HG03442 (cell line): ENCODE data around the gene SLIT3.
A peak's percentile ranks its signal among the peaks of the same experiment; 100 is the strongest.

Source experiments
- ATAC-seq: cut with Tn5 transposase; IDR thresholded peaks from one replicate; pipeline ENCODE4 v1.9.1; 2021; ENCODE audit warnings: mild to moderate bottlenecking, moderate library complexity; ENCODE audit not compliant: unreplicated experiment

SLIT3 gene

DNA sequence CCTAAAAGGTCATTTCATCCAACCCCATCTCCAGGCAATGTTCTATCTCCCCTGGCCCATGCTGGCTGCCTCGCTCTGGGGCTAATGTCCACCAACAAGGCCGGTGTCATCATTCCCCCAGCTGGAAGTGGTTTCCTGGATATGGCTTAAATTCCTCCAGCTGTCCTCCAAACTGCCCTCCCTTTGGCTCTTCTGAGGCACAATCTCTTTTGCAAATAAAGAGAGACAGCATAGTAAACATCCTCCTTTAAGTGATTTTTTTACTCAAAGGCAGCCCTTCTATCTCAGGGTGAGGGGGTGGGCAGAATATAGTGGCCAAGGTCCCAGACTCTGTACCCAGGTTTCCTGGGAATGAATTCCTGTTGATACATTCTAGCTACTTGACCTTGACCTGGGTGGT, 604.3 kb downstream of the SLIT3 start:
- no peak for ATAC-seq

DNA sequence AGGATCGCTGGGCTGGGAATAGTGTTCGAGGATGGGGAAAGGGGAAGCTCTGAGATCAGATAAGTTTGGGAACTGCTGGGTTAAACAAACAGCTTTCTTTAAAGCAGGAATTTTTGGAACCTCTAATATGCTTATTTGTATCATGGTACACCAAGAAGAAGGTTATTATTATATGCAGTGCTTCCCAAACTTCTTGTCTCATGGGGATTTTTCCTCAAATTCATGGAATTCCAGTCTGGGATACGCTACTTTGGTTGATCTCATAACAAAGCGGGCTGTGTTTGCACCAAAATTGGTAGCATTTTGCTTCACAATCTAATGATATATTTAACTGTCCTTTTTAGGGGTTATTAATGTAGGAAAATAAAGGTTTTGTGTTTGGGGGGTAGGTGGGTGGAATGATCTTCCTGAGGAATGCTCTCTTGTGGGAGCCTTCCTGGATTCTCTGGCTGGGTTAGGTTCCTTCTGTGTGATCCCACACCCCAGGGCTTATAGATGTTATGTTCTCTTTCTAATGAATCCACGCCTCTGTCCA, 605.6 kb downstream of the SLIT3 start:
- no peak for ATAC-seq

DNA sequence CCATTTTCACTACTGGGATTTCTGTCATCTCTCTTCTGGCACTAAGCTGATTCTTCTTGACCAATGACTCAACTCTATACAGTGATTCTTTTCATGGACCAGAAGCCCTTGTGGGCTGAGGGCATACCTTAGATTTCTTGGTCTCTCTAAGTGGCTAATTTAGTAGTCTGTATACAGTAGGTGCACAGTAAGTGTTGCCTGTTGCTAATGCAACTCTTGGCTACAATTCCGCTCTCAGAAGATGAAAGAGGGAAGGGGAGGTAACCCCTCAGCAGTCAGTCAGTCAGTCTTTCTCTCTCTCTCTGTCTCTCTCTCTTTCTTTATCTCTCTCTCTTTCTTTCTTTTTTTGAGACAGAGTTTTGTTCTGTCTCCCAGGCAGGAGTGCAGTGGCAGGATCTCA, 606.6 kb downstream of the SLIT3 start:
- no peak for ATAC-seq

DNA sequence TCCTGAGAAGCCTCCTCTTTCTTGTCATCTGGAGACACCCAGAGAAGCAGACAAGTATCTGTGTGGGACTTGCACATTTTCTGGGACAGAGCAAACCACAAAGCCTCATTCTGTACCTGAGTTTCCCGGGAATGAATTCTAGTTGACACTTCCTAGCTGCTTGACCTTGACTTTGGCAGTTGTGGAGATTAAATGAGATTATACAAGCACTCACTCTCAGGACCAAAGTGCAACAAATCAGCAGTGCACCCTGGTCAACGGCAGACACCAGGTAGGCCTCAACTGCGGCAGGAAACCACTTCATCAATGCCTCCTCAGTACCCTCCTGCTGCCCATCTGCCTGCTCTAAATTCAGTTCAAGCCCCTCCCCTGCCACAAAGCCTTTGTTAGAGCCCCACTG, 607.1 kb downstream of the SLIT3 start:
- ATAC-seq: no peak

DNA sequence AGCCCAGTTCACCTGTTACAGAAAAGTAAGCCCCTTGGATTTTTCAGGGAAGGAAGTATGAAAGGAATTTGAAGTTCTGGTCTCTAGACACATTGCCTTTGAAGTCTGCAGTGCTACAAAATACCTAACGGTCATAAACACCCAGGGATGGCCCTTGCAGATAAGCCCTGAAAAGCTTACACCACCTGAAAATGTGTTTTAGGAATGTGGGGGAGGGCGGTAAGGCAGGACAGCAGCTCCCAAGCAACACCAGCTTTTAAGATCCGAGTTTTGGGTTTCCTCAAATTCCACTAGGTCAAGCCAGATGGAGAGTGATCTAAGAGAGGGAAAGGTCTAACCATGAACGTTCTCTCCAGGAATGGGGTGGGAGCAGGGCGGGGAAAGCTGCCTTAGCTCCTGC, 607.6 kb downstream of the SLIT3 start:
- no peak for ATAC-seq

DNA sequence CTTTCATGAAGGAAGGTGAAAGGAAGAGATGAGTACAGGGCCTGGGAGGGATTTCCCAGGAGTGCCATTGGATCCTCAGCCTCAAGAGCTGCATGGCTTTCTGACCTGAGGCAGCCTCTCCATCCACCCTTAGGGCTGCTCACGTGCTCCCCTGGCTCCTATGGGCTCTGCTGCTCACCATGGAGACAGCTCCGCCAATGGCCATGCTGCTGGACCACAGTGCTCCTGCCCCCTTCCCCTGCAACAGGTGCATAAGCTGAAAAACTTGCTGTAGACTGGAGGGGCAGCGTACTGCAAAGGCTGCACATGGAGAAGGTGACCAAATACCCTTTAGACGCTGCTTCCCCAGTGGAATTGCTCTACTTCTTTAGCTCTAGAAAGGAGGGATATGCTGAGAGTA, 609.0 kb downstream of the SLIT3 start:
- no peak for ATAC-seq

DNA sequence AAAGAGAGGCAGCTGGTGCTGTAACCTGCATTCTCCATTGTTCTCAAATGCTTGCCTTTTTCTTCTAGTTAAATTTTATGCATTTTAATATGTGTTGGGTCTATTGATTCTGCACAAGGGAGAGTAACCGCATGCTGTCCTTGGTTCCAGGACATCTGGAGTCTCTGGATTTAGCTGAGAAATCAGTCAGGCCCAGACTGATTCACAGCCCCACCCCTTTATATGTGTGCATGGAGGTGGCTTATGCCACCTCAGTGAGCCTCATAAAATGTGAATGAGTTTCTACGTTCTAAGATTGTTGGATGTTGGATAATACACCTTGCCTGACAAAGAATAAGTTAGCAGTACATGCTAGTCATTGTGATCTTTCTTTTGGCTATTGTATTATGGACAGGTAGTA, 611.7 kb downstream of the SLIT3 start:
- no peak for ATAC-seq

DNA sequence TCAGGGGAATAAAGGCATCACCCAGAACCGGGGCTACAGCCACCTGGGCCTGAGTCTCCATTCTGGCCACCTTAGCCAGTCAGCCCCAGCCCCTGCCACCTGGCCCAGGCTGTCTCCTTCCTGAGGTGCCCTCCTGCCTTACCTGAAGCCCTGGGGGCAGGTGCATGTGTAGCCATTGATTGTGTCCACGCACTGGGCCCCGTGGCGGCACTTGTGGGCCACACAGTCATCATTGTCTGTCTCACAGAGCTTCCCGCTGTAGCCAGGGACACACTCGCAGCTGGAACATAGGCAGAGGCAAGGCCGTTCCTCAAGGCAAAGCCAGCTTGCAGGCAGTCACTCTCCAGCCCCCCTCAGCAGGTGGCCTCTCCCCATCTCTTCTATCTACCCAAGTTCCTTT, 614.1 kb downstream of the SLIT3 start:
- ATAC-seq: no peak

DNA sequence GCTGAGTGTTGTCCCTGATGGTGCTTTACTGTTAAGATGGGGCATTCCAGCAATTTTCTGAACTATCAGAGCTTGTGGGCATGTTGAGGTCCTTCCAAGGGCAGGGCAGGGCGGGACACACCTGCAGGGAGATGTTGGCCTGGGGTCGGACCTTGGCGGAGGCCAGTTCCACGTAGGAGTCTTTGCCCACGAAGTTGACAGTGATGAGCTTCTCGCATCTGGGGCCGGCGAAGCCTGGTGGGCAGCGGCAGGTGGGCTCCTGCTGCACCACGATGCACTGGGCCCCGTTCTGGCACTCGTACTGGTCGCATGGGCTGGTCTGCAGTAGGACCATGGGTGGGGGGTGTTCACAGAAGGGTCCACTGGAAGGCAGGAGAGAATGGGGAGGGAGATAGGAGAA, 615.4 kb downstream of the SLIT3 start:
- ATAC-seq: no peak

DNA sequence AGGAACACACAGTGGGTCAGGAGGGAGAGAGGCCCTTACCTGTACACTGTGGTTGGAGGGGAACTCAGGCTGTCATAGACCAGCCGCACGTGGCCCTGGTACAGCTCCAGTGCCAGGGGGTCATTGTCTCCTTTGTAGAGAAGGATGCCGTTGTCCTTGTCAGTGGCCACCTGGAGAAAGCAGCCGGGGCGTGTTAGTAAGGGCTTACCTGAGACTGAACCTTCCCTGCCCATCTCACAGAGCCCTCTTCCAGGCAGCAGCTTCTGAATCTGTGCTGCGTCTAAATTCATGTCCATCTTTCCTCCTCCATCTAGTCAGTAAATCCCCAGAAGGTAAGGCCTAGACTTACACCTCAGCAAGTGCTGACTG, 617.0 kb downstream of the SLIT3 start:
- no peak for ATAC-seq

DNA sequence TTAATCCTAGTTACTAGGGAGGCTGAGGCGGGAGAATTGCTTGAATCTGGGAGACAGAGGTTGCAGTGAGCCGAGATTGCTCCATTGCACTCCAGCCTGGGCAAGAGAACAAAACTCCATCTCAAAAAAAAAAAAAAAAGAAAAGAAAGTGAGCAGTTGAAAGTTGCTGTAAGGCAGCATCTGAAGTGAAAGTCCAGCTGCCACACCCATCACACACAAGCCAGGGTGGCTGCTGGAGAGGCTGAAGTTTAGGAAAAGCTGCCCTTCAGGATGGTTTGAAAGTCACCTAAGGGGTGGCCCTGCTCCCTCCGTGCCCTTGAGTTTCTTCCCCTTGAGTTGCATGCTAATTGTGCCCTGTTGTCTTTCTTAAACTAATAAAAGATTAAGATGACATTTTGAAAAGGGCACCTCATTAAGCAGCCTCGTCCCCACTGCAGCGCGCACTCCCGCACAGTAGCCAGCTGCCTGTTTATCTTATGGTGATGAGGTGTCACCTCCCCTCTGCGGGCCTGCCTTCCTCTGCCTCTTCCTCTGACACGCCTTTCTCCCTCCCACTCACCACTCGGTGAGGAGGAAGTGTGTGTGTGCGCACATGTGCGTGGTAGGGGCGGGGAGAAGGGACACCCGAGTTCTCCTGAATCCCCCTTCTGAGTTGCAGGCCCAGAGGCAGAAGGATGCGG, 617.6 kb downstream of the SLIT3 start:
- no peak for ATAC-seq

DNA sequence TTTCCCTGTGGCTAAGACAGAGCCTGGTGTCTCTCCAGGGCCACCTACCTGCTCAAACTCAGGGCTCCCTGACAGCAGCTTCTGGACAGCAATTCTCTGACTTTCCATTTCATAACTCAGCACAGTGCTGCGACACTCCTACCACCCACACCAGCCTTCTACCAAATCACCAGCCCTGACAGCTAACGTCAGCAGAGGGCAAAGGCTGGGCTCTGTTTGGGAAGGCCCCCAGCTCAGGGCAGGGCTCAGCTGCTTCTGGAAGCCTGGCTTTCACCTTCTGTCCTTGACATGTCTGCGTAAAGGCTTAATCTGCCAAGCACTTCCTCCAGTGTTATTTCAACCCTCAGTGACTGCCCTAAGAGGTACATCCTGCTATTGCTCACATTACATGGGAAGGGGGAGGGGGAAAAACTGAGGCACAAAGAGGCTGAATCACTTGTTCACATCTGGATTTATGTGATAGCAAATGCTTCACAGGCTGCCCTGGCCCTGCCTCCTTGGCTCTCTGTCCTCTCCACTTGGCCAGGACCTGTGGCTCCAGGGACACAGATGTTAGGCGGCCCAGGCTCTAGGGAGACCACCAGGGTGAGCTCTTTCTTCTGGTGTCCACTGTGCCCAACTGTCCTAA, 619.3 kb downstream of the SLIT3 start:
- no peak for ATAC-seq

DNA sequence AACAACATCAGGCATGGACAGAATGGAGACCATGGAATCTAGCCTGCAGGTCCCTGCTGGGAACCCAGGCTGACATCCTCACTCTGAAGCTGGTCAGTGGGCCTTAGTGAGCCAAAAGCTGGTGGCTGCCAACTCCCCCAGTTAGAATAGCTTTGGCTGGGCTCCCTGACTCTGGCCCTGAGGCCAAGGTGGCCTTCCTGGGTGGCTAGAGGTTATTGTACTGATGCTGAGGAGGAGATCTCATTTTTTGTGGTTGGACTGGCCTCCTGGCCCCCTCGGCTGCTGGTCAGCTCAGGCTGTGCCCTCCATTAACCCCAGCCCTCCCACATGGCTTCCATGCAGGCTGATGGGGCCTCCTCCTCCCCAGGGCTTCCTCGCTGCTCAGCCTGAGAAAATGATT, 620.5 kb downstream of the SLIT3 start:
- ATAC-seq: no peak

DNA sequence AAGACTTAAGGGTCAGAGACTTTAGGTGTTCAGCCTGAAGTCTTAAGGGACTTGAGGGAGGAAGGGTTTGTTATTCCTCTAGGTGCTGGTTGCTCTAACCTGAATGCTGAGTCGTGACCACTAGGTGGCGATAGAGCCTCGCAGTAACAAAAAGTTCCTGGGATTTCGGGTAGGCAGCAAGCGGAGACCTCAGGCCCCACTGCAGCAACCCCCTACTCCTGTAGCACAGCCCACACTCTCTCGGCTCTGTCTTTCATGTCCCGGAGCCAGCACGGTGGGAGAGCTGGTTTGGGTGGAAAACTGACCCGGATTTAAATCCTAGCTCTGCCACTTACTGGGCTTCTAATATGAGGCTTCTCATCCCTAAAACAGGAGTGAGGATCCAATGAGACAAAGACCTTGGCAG, 621.4 kb downstream of the SLIT3 start:
- ATAC-seq: peak; percentile 61

DNA sequence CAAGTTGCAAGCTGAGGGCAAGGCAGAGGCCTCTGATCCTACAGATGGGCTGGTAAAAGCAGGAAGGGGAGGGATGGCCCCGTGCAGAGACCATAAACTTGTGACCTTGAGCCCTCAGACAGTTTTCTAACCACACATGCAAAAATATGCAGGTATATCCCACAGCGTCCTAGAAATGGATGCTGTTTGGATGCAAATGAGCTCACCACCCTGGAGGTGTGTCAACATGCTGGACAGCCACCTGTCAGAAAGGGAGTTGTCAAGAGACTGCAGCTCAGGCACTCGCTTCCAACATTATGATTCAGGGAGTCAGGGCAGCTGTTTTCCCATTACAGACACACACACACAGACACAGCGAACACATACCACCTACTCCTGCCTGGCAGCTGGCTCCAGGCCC, 624.4 kb downstream of the SLIT3 start:
- ATAC-seq: no peak

DNA sequence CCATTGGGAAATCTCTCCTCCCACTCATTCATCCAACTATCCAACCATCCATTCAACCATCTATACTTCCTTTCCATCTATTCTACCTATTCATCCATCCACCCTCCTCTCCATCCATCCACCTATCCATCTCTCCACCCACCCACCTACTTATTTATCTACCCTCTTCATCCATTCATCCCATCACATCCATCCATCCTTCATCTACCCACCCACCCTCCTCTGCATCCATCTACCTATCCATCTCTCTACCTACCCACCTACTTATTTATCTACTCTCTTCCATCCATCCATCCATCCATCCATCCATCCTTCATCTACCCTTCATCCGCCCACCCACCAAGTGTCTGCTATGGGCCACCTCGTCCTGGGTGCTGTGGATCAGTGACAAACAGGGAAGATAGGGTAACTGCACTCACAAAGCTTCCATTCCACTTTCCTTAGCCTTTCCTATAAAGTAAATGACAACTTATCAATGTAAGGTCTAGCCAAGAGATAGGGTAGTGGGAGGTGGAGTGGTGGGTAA, 625.0 kb downstream of the SLIT3 start:
- ATAC-seq: no peak

DNA sequence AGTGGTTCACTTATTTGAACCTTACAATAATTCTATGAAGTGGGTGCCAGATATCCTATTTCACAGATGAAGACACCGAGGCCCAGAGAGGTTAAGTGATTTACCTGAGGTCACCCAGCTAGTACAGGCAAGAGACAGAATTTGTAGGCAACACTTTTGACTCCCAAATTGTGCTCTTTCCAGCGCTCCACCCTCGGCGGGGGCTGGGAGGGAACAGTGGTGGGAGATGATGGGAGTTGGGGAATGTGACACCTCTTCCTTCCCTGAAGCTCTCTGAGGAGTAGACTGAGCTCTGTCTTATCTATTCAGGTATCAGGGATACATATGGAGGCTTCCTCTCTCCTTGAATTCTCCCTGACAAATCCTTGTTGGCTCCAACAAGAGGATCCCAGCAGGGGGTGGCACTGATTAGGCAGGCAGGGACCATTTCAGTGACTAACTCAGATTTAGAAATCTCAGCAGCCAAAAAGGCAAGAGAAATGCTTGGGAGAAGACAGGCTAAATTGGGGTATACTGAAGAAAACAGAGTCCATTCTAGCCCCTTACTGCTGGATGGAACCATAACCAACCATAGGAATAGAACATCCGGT, 626.0 kb downstream of the SLIT3 start:
- no peak for ATAC-seq

DNA sequence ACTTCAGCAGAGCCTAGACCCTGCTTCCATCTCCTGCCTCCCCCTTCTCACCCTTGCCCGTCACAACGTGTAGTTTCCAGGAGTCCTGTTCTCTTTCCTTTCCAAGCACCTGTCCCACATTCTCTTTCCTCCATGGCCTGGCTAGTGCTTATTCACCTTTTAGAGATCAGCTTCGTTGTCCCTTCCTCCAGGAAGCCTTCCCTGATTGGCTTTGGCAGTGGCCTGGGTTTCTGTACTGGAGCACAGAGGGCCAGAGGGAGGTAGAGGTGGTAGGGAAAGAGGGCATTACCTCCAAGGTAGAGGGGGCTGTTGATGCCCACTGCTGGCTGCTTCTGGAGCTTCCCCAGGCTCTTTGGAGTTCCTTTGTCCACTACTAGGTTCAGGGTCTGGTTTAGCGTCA, 628.1 kb downstream of the SLIT3 start:
- no peak for ATAC-seq

DNA sequence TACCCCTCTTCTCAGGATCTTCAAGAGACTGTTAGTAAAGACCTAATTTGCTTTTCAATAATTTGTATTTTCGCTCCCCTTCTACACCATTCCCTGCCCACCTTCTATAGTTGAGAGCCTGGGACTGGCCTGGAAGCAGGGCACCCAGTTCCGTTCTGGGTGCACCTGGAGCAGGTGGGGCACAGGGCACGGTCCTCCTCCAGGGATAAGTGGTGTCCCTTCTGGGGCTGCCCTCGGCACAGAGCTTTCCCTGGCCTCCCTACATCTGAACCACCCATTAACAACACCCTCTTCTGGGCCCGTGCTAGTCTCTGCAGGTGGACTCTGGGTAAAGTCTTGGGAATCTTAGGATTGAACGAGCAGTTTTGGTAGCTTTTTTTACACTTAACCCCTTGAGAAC, 628.9 kb downstream of the SLIT3 start:
- ATAC-seq: no peak

DNA sequence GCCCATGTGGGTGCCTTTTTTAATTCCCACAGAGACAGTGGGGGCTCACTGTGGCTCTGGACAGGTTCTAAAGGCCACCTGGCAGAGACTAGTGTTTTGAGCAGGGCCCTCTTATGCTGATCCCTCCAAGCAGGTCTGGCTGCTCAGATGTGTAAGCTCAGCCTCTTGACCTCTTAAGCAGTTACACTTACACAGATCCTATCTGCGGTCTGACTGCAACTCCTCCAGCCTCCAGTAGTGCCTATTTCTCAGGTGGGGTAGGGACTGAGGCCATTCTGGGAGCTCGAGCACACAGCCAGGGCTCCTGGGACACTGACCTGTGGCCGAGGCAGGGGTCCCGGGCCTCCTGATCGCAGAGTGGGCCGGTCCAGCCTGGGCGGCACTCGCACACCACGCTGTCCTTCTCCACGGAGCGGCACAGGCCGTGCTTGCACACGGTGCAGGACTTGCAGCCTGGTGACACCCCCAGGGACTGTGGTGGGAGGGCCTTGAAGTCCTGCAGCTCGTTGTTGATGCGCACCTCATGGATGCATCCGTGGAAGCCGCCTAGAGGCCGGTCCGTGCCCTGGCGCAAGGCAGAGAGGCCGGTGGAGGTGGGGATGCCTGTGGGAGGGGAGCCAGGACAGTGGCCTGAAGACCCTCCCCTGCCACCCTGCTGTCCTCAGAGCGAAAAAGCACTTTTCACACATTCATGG, 629.9 kb downstream of the SLIT3 start:
- ATAC-seq: no peak

DNA sequence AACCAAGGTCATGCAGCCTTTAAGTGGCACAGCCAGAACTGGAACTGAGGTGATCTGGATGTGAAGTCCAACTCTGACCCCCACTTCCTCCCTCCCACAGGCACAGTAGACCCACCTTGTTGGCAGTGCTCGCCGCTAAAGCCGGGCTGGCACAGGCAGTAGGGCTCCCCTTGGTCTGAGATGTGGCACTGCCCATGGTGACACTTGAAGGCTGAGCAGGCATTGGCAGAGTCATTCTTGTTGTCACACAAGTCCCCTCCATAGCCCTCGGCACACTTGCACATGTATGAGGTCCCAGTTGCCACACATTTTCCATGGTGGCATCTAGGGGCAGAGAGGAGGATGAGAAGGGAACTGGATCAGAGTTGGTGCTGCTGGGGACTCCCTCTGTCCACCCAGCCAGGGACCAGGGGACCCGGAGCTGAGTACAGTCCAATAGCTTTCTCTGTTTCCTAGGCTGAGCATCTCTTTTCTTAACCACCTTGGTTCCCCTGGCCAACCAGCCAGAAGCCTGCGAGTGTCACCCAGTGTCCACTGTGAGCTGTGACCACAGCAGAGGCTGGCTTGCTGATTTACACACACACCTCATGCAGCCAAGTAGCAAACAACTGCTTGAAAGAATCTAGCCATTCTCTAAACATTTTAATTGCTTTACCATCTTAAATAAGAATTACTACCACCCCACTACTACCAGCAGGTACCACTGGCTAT, 631.1 kb downstream of the SLIT3 start:
- no peak for ATAC-seq
